Loucy (cell line): Measurements from ENCODE around the gene TNFSF15.

Experiments used
- EZH2phosphoT487 ChIP-seq: fragments of 200-600 bp; IDR thresholded peaks from 2 replicates; pipeline ENCODE4 v1.6.1; 2018; ENCODE audit warnings: antibody characterized with exemption, mild to moderate bottlenecking, moderate library complexity, borderline replicate concordance
- TF ChIP-seq, protein P1 (sequence below): fragments of 200-600 bp; sonication (generic); conservative IDR thresholded peaks from 2 replicates; pipeline ENCODE4 v1.5.1; 2014; ENCODE audit warnings: mild to moderate bottlenecking, antibody characterized with exemption, low read length

- TF ChIP-seq, protein P1, sequence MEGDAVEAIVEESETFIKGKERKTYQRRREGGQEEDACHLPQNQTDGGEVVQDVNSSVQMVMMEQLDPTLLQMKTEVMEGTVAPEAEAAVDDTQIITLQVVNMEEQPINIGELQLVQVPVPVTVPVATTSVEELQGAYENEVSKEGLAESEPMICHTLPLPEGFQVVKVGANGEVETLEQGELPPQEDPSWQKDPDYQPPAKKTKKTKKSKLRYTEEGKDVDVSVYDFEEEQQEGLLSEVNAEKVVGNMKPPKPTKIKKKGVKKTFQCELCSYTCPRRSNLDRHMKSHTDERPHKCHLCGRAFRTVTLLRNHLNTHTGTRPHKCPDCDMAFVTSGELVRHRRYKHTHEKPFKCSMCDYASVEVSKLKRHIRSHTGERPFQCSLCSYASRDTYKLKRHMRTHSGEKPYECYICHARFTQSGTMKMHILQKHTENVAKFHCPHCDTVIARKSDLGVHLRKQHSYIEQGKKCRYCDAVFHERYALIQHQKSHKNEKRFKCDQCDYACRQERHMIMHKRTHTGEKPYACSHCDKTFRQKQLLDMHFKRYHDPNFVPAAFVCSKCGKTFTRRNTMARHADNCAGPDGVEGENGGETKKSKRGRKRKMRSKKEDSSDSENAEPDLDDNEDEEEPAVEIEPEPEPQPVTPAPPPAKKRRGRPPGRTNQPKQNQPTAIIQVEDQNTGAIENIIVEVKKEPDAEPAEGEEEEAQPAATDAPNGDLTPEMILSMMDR = no peak
- no peak for TF ChIP-seq EZH2phosphoT487
Observed at GRCh38 chr9:114810614-114811013, 4.8 kb upstream of the TNFSF15 start.
